GM18526 (cell line): Measurements from ENCODE around the gene EDN1.

Source experiments
- POLR2A ChIP-seq: IDR thresholded peaks from 3 replicates; pipeline ENCODE4 v1.6.1; 2011; ENCODE audit not compliant: insufficient read length; ENCODE audit errors: extremely low read depth

EDN1 gene

GRCh38 chr6:12298995-12299394 lies 8.8 kb downstream of the EDN1 start:
- no peak for TF ChIP-seq POLR2A

DNA sequence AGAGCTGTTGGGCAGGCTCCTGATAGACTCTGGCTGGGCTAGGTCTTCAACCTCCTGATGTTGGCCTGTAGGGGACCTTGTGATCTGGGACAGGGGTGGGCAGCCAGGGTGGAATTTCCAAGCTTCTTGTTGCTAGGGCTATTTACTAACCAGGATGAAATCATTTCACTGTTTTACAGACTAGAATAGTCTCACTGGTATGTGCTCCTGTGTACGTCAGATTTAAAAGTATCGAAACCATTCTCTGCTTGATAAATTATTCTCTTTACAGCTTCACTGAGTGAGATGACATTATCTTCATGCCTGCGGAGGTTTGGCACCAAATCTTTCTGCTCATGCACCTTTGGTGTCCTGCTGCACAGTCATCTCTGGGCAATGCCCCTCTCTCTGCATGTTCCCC lies 10.9 kb downstream of the EDN1 start:
- no peak for TF ChIP-seq POLR2A

GRCh38 chr6:12304487-12304886 lies 14.3 kb downstream of the EDN1 start:
- no peak for TF ChIP-seq POLR2A

DNA sequence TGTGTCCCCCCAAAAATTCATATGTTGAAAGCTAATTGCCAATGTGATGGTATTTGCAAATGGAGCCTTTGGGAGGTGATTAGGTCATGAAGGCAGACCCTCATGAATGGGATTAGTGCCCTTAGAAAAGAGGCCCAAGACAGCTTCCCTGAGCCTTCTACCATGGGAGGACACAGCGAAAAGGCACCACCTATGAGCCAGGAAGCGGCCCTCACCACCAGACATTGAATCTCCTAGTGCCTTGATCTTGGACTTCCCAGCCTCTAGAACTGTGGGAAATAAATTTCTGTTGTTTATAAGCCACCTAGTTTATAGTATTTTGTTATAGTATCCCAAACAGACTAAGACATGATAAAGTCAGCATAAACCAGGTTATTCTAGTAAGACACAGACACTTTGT lies 18.9 kb downstream of the EDN1 start:
- TF ChIP-seq POLR2A, result no peak

DNA sequence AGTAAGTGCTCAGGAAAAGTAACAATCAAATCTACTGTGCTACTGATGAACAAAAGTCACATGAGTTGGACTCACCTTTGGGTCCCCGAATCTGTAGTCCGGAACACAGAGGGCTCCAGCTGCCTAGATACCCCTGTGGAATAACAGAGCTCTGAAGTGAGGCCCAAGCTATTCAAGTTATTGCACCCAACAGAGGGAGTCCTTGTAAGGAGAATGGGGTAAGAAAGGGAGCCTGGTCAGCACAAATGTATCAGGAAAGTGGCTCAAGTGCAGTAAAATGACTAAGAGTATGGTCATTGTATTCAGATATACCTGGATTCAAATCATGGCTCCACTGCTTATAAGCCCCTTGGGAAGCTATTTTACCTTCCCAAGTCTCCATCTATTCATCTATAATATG lies 20.9 kb downstream of the EDN1 start:
- TF ChIP-seq POLR2A, result no peak

GRCh38 chr6:12312736-12313135 lies 22.6 kb downstream of the EDN1 start:
- TF ChIP-seq POLR2A, result no peak

DNA sequence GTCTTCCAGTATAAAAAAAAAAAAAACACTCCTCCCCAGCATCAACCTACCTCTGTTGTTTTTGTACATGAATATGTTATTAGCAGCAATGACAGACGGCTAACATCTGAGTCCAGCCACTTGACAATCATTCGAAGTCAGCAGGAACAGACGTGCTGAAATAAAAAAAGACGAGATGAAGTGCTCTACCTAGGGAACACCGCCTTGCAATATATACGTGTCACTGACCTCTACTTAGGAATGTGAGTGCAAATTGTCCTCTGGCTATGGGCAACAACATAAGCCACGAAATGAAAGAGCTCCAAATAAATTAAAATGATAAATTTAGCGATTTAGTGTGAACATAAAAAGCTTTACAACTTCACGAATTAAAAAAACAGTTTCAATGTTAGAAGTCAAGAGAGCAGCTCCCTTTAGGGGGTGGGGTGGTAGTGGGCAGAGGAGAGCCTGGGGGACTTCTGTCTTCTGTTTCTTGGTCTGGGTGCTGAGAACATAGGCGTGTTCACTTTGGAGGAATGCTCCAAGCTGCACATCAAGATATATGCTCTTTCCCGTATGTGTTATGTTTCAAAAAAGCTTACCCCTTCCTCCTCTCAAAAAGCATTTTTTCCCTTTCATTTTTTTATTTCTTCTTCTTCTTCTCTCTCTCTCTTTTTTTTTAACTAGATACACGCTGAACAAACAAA lies 23.3 kb downstream of the EDN1 start:
- TF ChIP-seq POLR2A, result no peak

DNA sequence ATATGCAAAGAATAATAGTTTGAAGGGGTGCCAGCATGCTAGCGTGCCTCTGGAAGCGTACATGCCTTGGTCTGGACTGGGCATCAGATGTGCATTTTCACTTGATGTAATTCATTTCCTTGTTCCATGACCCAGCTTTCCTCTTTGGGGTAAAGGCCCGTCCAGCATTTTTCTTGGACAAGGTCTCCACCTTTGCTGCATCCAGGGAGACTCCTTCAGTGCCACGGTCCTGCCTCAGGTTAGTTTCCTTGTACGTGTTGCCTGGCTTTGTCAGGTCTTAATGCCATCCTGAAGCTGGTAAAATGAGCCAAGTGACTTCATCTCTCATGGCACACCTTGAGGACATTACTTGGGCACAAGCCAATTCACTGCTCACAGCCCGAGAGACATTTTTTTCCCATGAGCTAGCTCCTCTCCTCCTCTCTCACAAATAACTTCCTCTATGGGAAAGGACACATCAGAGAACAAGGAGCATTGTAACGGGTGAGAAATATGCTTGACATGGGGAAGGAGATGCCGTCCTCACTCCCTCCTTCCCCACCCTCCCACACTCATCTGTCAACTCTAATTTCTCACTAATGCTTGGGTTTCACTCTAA lies 23.9 kb downstream of the EDN1 start:
- no peak for TF ChIP-seq POLR2A

- TF ChIP-seq POLR2A, result no peak
Observed at GRCh38 chr6:12314751-12315150, 24.6 kb downstream of the EDN1 start.

- no peak for TF ChIP-seq POLR2A
Observed at GRCh38 chr6:12315292-12316081, 25.3 kb downstream of the EDN1 start.

GRCh38 chr6:12318749-12319148 lies 28.6 kb downstream of the EDN1 start:
- TF ChIP-seq POLR2A, result no peak

GRCh38 chr6:12324099-12324498 lies 33.9 kb downstream of the EDN1 start:
- no peak for TF ChIP-seq POLR2A

GRCh38 chr6:12324748-12325147 lies 34.6 kb downstream of the EDN1 start:
- no peak for TF ChIP-seq POLR2A

GRCh38 chr6:12325872-12326271 lies 35.7 kb downstream of the EDN1 start:
- no peak for TF ChIP-seq POLR2A

GRCh38 chr6:12327391-12327790 lies 37.2 kb downstream of the EDN1 start:
- TF ChIP-seq POLR2A, result no peak

GRCh38 chr6:12327988-12328387 lies 37.8 kb downstream of the EDN1 start:
- TF ChIP-seq POLR2A, result no peak

DNA sequence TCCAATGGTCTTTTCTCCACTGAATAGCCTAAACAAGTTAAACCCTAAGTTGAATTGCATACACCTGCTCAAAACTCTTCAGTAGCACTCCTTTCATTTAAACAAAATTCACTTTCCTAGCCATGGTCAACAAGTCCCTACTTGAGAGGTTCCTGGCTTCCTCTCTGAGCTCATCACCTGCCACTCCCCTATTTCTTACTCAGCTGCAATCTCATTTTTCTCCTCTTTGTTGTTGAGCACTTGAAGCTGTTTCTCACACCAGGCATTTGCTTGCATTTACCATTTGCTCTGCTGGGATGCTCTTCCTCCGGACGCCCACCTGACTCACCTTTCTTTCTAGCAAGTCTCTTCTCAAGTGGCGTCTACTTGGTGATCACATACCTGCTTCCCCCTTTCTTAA lies 38.5 kb downstream of the EDN1 start:
- no peak for TF ChIP-seq POLR2A

DNA sequence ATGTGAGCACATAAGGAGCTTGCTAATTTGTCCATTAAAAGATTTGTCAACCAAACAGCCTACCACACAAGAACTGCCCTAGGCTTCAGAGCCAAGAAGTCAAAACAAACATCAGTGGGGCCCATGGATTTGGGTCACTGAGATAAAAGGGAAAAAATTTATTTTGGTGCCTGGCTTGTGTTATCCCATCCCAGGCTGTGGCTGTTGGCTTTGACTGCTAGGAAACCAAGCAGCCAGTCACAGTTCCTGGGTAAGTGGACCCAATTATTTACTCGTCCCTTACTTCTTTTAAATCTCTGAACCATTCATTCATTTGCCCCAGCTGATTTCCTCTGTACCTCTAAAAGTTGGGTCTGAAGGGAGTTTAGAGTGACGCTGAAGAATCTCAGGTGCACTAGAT lies 41.3 kb downstream of the EDN1 start:
- no peak for TF ChIP-seq POLR2A
